HepG2 (cell line): ENCODE data around the gene FETUB. TPM values are rescaled to one million over a fixed set of nuclear protein-coding genes. Genes with fewer than 3 reads are reported as not detected.

Experiments used
- ADNP ChIP-seq: sonication (generic); formaldehyde crosslinking; IDR thresholded peaks from 2 replicates; pipeline ENCODE4 v1.4.0; 2020; ENCODE audit warnings: missing genetic modification reagents
- ASH2L ChIP-seq: fragments of 300-600, 200-600 bp; sonication (generic); IDR thresholded peaks from 2 replicates; pipeline ENCODE4 v1.7.0; 2017; ENCODE audit warnings: low read depth, mild to moderate bottlenecking, moderate library complexity, mixed read lengths, low read length; ENCODE audit not compliant: insufficient read length
- DNMT3B ChIP-seq: conservative IDR thresholded peaks from 2 replicates; pipeline ENCODE4 v1.6.1; 2016; ENCODE audit warnings: missing biosample characterization, control low read depth
- DPF2 ChIP-seq: sonication (generic); formaldehyde crosslinking; IDR thresholded peaks from 2 replicates; pipeline ENCODE4 v1.4.0; 2020; ENCODE audit warnings: mild to moderate bottlenecking, low read depth, missing genetic modification reagents, borderline replicate concordance
- ESRRA ChIP-seq: sonication (generic); formaldehyde crosslinking; IDR thresholded peaks from 2 replicates; pipeline ENCODE4 v1.5.1; 2020; ENCODE audit warnings: mild to moderate bottlenecking, low read depth, missing genetic modification reagents
- FOXO4 ChIP-seq: sonication (generic); formaldehyde crosslinking; conservative IDR thresholded peaks from 2 replicates; pipeline ENCODE4 v1.8.1; 2023; ENCODE audit warnings: missing genetic modification reagents
- MXI1 ChIP-seq: IDR thresholded peaks from 3 replicates; pipeline ENCODE4 v1.6.1; 2012; ENCODE audit warnings: low read depth, low read length, inconsistent platforms, borderline replicate concordance
- NFYC ChIP-seq: IDR thresholded peaks from 2 replicates; pipeline ENCODE4 v1.6.1; 2016; ENCODE audit warnings: missing genetic modification reagents, missing compliant biosample characterization
- NR0B2 ChIP-seq: sonication (generic); formaldehyde crosslinking; IDR thresholded peaks from 2 replicates; pipeline ENCODE4 v1.4.0; 2020; ENCODE audit warnings: mild to moderate bottlenecking, missing genetic modification reagents
- PHF8 ChIP-seq: sonication (generic); formaldehyde crosslinking; IDR thresholded peaks from 2 replicates; pipeline ENCODE4 v1.5.0; 2020; ENCODE audit warnings: missing genetic modification reagents
- PRPF4 ChIP-seq: fragments of 200-400 bp; formaldehyde crosslinking; IDR thresholded peaks from 2 replicates; pipeline ENCODE4 v1.6.1; 2016; ENCODE audit warnings: low read length, low read depth; ENCODE audit not compliant: poor library complexity, severe bottlenecking
- U2AF1 ChIP-seq: fragments of 200-400 bp; formaldehyde crosslinking; optimal IDR thresholded peaks from 2 replicates; pipeline ENCODE3; 2017; ENCODE audit warnings: mild to moderate bottlenecking, low read depth, low read length
- ZEB1 ChIP-seq: IDR thresholded peaks from 2 replicates; pipeline ENCODE4 v1.6.1; 2012; ENCODE audit warnings: mild to moderate bottlenecking, low read depth, inconsistent platforms; ENCODE audit not compliant: insufficient replicate concordance
- ZFP37 ChIP-seq: sonication (generic); formaldehyde crosslinking; IDR thresholded peaks from 2 replicates; pipeline ENCODE4 v1.4.0; 2020; ENCODE audit warnings: missing genetic modification reagents, borderline replicate concordance
- ZFP82 ChIP-seq: sonication (generic); formaldehyde crosslinking; IDR thresholded peaks from 2 replicates; pipeline ENCODE4 v1.5.1; 2020; ENCODE audit warnings: mild to moderate bottlenecking, missing genetic modification reagents, borderline replicate concordance
- ZNF136 ChIP-seq: sonication (generic); formaldehyde crosslinking; IDR thresholded peaks from 2 replicates; pipeline ENCODE4 v1.8.1; 2022; ENCODE audit warnings: low read depth, mild to moderate bottlenecking, moderate library complexity, missing genetic modification reagents
- ZNF275 ChIP-seq: sonication (generic); formaldehyde crosslinking; IDR thresholded peaks from 2 replicates; pipeline ENCODE4 v1.8.0; 2022; ENCODE audit warnings: missing genetic modification reagents, mild to moderate bottlenecking, inconsistent platforms, borderline replicate concordance
- ZNF276 ChIP-seq: sonication (generic); formaldehyde crosslinking; IDR thresholded peaks from 2 replicates; pipeline ENCODE4 v1.4.0; 2020; ENCODE audit warnings: mild to moderate bottlenecking, low read depth, missing genetic modification reagents
- ZNF510 ChIP-seq: sonication (generic); formaldehyde crosslinking; IDR thresholded peaks from 2 replicates; pipeline ENCODE4 v1.4.0; 2020; ENCODE audit warnings: low read depth, mild to moderate bottlenecking, missing genetic modification reagents
- ZNF530 ChIP-seq: sonication (generic); formaldehyde crosslinking; IDR thresholded peaks from 2 replicates; pipeline ENCODE4 v1.5.0; 2020; ENCODE audit warnings: low read depth, mild to moderate bottlenecking, missing genetic modification reagents
- ZNF724P ChIP-seq: sonication (generic); formaldehyde crosslinking; IDR thresholded peaks from 2 replicates; pipeline ENCODE4 v1.8.0; 2022; ENCODE audit warnings: missing genetic modification reagents, borderline replicate concordance
- ZSCAN12 ChIP-seq: sonication (generic); formaldehyde crosslinking; IDR thresholded peaks from 2 replicates; pipeline ENCODE4 v1.9.0; 2021; ENCODE audit warnings: mild to moderate bottlenecking, missing genetic modification reagents
- polyA plus RNA-seq, 8 experiments: library from polyadenylated mRNA; depleted of rRNA in 3 of 8; stranded (reverse) in 7 of 8; unstranded in 1 of 8; fragments of >200 nt; fragmentation: Illumina TruSeq in 4 of 8; extraction: Trizol in 4 of 8; gene quantifications; 2 replicates each; pipeline versions ENCODE4 v1.2.1 to v1.2.3, GENCODE V29; 2011 to 2016; ENCODE audit warnings: low read depth in 4 of 8, missing spikeins in 1 of 8, mixed read lengths in 1 of 8; ENCODE audit not compliant: insufficient read depth in 1 of 8
- total RNA-seq, 5 experiments: library from RNA; depleted of rRNA; stranded (reverse); fragments of >200 nt; fragmentation: Illumina TruSeq; extraction: Trizol; gene quantifications; 2 replicates each; pipeline ENCODE4 v1.2.3, GENCODE V29; 2016; ENCODE audit warnings: low read depth in 1 of 5

Gene FETUB
- total and polyA plus RNA-seq, 2 of the 13 experiments (the other 11 are each of a cell fraction or from before 2014, with no cell fraction given): 2.1 to 4.4 TPM

GRCh38 chr3:186617036-186617946 lies 22.9 kb upstream of the FETUB start (continued):
- TF ChIP-seq ZEB1 (no peak), ZNF724P (CRISPR knock-in tag) (peak; percentile 54; the same call in 1 of the 2 replicates), ADNP (CRISPR knock-in tag) (no peak), ESRRA (CRISPR knock-in tag) (no peak), ZNF510 (CRISPR knock-in tag) (no peak), ZNF276 (CRISPR knock-in tag) (no peak), ZFP37 (peak; percentile 30; the same call in 1 of the 2 replicates), DNMT3B (CRISPR knock-in tag) (no peak), NR0B2 (CRISPR knock-in tag) (no peak), MXI1 (0 out of 3 replicates have a peak, but pooled peaks have one; percentile 45), PRPF4 (no peak), U2AF1 (no peak), ZFP82 (CRISPR knock-in tag) (no peak), ZNF136 (CRISPR knock-in tag) (peak; percentile 40; the same call in 1 of the 2 replicates), FOXO4 (CRISPR knock-in tag) (no peak), ZNF530 (CRISPR knock-in tag) (no peak), PHF8 (CRISPR knock-in tag) (0 out of 2 replicates have a peak, but pooled peaks have one; percentile 30), ASH2L (no peak), DPF2 (0 out of 2 replicates have a peak, but pooled peaks have one; percentile 13), ZNF275 (no peak), NFYC (CRISPR knock-in tag) (0 out of 2 replicates have a peak, but pooled peaks have one; percentile 8), ZSCAN12 (CRISPR knock-in tag) (no peak)
